Activated CD4-positive, alpha-beta T cell treated with anti-CD3 and anti-CD28 coated beads, Interleukin-2, amount 50 U/mL, for 16 hours (primary cell): ENCODE data around the gene ZDHHC3.
"Not testable (repeated sequence)": the region's sequence is repeated elsewhere in the genome, so short reads cannot be mapped to it uniquely, and the experiment has no call there.

Experiments used
- DNase-seq: peaks from one replicate; pipeline ENCODE4 v3.0.0-alpha.2; 2020

Gene ZDHHC3

GRCh38 chr3:44993471-44994205, 17.7 kb upstream of the ZDHHC3 start:
- DNase-seq: no peak

DNA sequence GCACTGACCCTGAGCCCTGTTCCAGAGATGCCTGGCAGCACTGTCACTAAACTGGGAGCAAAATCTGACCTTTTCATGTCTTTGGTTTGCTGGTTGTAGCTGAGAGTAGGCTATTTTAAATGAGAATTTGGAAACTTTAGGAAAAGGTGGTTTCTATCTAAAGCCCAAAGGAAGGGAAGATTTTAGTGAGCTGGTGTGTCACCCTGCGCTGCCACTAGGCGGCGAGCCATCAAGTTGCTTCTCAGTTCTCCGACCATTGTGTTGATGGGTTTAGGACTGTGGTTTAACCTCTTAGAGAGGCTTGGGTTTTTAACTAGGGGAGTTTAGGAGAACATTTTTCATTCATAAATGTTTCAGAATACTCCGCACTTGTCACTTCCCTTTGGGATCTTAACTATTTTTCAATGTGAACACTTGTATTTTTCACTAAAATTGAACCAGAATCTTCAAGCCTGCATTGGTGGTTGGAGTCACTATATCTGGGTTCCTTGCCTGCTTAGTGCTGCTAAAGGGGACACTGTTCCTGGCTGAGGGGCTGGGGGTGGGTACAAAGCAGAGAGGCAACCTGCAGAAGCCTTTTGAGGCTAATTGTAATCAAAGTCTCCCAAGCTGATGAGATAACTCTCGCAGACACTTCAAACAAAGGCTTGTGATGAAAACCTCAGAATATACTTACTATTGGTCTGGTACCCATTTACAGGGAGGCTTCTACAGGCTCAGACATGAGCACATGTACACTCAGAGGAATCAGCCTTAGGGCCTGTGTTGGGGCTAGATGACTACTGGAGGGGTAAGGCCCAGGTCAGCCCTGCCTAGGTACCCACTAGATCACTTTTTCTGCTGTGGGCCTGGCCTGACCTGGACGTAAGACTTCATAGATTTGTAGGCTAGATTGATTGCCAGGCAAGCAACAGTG, 16.8 kb upstream of the ZDHHC3 start:
- DNase-seq: peak; percentile 27

DNA sequence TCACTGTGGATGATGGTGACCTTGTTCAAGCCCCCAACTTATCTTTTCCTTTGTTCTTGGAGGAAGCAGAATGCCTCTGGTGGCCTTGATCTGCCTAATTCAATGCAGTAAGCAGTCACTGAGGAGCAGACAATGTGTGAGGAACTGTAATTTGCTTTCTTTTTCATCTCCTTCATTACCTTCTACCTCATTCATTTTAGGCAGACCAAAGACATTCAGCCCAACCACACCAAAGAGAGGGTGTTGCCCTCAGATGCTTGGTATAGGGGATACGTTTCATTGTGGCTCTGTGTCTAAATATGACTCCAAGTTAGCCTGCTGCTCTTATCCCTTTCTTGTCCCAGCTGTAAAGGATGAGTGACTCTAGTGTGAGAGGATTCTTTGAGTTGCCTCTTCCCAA, 15.4 kb upstream of the ZDHHC3 start:
- DNase-seq: no peak

DNA sequence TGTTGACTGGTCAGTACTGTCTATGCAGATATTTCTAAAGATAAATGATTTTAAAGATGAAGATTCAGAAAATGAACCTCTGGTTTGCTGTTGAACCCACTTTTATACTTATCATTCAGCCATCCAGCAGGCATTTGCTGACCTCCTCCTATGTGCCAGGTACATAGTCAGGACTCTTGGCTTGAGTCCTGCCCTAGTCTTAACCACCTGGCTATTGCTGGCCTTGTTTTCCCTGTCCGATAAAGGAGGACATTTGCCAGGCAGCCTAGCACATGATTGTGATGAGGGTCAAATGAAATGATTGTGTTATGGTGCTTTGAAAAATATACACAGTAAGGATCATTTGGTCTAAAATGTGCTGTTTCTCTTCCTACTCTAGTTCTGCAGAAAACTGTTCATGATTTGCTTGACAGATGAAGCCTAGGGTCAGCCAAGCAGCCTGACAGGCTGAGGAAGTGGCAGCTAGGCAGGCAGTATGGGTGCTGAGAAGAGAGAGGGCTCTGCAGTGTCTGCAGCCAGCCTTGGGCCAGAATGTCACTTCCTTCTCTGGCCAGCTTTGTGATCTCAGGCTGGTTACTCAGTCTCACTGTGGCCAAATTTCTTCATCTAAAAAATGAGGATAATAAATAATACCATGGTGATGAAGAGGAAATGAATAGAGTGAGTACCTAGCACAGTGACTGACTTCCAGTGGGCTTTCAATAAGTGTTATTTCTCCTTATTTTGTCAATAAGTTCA, 13.8 kb upstream of the ZDHHC3 start:
- no peak for DNase-seq

GRCh38 chr3:44989141-44989540, 13.2 kb upstream of the ZDHHC3 start:
- DNase-seq: no peak

- DNase-seq: no peak
These were observed 12.1 kb upstream of the ZDHHC3 start for GRCh38 chr3:44988073-44988472.

DNA sequence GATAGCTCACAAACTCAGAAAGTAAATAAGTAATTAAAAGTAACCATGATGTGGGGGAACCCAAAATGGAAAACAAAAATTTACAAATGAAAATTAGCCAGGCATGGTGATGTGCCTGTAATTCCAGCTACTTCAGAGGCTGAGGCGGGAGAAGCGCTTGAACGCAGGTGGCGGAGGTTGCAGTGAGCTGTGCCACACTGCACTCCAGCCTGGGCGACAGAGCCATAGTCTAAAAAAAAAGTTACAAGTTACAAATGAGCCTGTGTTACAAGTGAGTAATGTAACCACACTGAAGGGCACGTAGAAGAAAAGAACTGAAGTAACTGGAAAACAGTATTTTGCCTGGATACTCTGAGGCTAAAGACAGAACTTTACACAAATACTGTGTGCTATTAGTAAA, 11.4 kb upstream of the ZDHHC3 start:
- no peak for DNase-seq

- not testable (repeated sequence) for DNase-seq
These were observed 10.4 kb upstream of the ZDHHC3 start for GRCh38 chr3:44986330-44986729.

DNA sequence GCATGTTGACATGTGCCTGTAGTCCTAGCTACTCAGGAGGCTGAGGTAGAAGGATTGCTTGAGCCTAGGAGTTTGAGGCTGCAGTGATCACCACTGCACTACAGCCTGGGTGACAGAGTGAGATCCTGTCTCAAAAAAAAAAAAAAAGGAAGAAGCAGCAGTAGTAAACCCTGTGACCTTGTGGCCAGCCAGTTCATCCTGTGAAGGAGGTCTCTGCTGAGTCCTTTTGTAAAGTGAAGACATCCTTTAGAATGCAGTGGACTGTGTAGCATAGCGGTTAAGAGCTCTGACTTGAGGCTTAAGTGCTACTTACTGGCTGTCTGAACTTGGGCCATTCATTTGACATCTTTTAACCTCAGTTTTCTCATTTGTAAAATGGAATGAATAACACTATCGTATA, 8.4 kb upstream of the ZDHHC3 start:
- DNase-seq: no peak

- DNase-seq: no peak
These were observed 7.5 kb upstream of the ZDHHC3 start for GRCh38 chr3:44983484-44983941.

GRCh38 chr3:44982817-44983216, 6.8 kb upstream of the ZDHHC3 start:
- DNase-seq: no peak

GRCh38 chr3:44981751-44982150, 5.8 kb upstream of the ZDHHC3 start:
- no peak for DNase-seq

DNA sequence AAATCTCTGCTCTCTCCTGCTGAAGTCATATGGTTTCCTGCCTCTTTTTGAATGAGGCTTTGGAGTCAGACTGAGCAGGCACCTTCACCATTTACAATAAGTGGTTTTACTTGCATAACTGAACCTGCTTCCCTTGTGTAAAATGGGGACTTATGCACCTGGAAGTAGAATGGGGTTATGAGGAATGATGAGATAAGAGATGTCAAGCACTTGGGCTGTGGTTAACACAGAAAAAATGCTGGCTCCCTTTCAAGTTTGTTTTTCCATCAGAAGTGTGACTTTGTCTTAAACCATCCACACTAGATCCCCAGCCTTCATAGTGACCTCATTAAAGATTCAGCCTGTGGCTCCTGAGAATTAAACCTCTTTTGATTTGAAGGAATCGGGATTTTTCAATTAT, 5.2 kb upstream of the ZDHHC3 start:
- DNase-seq: no peak

DNA sequence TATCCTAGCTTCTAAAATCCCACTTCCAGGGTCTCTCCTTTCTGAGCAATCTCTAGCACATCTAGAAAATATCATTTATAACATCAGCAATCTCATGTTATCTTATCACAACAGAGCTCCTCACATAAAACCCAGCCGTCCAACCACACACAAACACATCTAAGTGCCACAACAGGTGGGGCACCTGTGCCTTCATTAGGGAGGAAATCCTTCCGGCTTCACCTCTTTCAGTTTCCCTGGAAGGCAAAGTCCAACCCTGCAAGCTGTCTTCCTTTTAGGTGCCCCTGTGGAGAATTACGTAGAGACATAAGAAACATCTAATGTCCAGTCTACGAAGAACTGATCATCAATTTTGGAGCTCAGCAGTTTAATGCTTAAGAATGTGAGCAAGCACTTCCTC, 1.6 kb downstream of the ZDHHC3 start:
- no peak for DNase-seq

- DNase-seq: no peak
These were observed 5.0 kb downstream of the ZDHHC3 start for GRCh38 chr3:44970926-44971490.

DNA sequence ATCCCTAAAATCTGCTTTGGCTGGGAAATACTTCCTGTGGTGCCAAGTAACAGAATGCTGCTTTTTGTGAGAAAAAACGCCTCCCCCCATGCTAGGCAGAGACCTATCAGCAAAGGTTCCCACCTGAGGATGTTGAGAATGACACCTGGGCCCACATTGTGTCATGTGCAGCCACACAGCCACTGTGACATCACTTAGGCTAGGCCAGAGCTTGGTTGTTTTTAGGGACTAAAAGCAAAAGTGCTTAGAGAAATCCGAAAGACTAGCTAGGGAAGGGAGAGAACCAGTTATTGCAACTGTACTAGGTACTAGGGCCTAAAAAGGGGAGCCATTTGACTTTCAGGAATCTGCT, 6.2 kb downstream of the ZDHHC3 start:
- DNase-seq: no peak

DNA sequence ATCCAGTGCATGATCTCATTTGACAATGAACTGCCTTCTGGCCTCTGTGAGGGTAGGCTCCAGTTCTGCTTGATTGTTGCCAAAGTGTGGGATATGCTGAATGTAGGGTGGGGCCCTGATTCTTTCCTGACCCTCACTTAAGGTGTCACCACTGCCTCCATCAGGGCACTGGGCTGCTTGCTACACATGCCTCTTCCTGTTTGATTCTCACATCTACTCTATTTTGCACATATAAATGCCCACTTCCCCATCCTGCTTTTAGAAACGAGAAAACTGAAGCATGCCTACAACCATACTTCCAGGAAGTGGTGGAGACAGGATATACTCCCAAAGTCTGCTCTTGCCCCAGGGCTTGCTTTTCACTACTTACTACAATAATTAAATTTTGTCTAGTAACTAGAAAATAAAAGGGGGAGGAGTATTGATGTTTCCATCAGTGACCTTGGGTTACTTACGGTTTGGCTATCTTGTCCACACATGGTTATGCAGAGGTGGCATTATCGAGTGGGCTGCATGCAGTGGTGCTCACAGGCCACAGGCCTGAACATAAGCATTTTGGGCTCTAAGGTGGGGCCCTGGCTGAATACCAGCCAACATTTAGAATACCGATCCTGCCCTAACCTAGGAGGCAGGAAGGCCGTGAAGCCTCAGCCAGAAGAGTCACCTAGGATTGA, 6.7 kb downstream of the ZDHHC3 start:
- DNase-seq: peak; percentile 12

GRCh38 chr3:44968447-44968858, 7.5 kb downstream of the ZDHHC3 start:
- DNase-seq: no peak

- DNase-seq: peak; percentile 45
These were observed 9.1 kb downstream of the ZDHHC3 start for GRCh38 chr3:44966795-44967278.

DNA sequence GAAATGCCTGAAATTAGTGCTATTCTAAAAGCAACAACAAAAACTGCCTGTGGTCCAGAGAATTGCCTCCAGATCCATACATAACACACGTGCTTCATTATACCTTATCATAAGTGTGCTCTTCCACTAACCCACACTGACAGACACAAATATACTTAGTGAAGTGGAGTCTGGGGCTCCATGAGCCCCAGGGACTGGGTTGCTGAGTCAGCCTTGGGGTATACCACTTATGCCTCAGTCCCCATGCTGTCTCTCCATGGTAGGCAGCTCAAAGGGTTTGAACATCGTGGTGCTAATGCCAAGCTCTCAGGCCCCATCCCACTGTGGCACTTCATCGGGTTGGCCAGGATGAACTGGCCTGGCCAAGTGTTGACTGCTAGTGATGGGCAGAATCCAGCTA, 10.8 kb downstream of the ZDHHC3 start:
- DNase-seq: no peak

DNA sequence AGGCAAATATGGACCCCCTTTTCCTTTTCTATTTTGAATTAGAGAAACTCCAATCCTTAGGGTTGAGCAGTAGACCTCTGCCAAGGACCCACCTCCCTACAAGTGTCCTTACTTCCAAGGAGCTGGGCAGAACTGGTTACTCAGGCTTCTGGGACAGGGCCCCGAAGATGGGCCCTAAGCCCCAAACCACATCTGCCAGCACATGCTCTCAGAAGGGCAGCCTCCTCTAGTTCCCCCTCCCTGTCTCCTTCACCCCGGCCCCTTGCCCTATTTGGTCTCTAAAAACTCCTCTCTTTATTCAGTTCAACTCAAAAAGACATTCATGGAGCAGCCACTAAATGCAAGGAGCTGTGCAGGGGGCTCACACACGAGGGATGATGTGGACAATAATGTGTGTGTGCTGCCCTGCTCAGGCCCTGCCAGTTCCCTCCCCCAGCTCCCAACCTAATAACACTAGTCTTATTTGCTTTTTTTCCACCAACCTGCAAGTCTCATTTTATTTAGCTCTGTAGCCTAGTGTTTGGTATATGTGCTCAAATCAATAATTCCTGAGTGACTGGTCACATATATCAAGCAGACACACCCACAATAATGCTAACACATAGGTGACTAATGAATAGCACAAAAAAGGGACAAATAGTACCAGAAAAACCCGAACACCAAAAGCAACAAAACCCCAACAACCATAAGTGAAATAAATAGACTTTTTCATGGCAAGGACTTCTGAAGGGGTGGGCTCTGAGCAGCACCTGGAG, 12.2 kb downstream of the ZDHHC3 start:
- DNase-seq: no peak
